ENCODE measurements around the gene FASLG. TPM values are rescaled to one million over a fixed set of nuclear protein-coding genes. Genes with fewer than 3 reads are reported as not detected.
A peak's percentile ranks its signal among the peaks of the same experiment; 100 is the strongest.

Gene FASLG
- total and polyA plus RNA-seq, 2 experiments from 2014 or later: not detected

DNA sequence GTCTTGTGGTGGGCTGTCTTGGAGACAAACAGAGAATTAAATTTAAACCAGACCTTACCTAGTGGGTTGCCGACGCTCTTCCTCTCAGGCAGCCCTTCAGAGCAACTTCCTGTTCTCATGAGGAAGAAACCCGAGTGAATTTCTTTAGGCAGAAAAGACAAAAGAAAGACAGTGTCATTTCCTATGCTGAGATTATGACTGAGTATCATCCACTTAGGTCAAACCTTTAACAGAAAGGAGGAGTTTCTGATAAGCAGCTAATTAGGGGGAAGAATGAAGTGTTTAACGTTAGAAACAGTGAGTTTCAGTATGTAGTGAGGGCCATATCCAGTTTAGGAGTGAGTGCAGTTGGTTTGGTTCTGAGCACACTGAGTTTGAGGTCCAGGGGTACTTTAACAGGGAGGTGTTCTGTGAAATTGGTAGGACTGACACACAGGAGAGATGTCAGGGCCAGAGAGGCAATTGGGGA is 38.7 kb downstream of the FASLG start:
- no peak overlapping the region for H3K27ac ChIP-seq
- no peaks in the 10 kb centered on the region for H3K27me3 ChIP-seq
- no peak overlapping the region for H3K4me3 ChIP-seq
- TF ChIP-seq CTCF (IDR thresholded peaks at IDR 0.05; ENCODE audit: low read depth, low read length): no peak
- H3K9me3 ChIP-seq (ENCODE audit: low read depth): no peaks in the 10 kb centered on the region
- H3K4me1 ChIP-seq (ENCODE audit: low read depth): peaks cover 4% of the 10 kb centered on the region
- H3K36me3 ChIP-seq: no peaks in the 10 kb centered on the region
- DNase-seq (ENCODE audit: low read depth in 1 of 2, low spot score in 1 of 2): no peak

DNA sequence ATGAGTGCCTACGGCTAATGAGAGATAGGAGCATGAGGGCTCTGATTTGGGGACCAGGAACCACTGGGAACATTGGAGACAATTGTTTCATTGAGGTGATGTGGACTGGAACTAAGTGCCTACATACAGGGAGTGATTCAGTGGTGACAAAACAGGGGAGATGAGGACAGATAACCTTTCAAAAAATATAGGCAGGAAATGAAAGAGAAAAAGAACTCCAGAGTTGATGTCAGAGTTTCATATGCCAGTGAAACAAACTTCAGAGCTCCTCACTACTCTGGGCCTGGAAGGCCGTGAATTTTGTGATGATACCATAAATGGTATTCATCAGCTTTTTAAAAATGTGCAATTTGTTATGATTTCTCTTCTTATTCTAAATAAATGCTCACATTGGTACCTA is 39.3 kb downstream of the FASLG start:
- no peaks in the 10 kb centered on the region for H3K9me3 ChIP-seq (ENCODE audit: low read depth)

DNA sequence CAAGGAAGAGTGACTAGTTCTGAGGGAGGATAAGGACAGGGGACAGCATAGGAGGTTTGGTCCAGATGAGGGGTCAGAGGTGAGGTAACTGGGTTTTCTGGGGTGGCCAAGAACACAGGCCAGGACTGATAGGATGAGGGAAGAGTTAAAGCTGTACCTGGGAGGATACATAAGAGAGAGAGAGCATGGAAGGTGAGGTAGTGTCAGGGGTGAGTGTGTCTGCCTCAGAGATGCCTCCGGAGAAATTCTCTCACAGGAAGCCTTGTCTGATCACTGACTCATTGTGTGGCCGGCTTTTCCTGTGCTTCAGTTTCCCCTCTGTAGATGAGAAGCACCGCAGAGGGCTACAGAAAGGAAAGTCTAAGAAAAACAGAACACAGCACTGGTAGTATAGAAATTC is 40.2 kb downstream of the FASLG start:
- DNase-seq (ENCODE audit: low read depth in 1 of 2, low spot score in 1 of 2): peak in 1 of 2 donors; percentile 66
- no peak overlapping the region for H3K27ac ChIP-seq
- no peaks in the 10 kb centered on the region for H3K9me3 ChIP-seq (ENCODE audit: low read depth)
- no peaks in the 10 kb centered on the region for H3K36me3 ChIP-seq
- no peak overlapping the region for H3K4me3 ChIP-seq
- H3K4me1 ChIP-seq (ENCODE audit: low read depth): peaks cover 4% of the 10 kb centered on the region
- no peaks in the 10 kb centered on the region for H3K27me3 ChIP-seq
- TF ChIP-seq CTCF (IDR thresholded peaks at IDR 0.05; ENCODE audit: low read depth, low read length): no peak

More for the DNA sequence above, 39.3 kb downstream of the FASLG start:
- Histone ChIP-seq H3K36me3 (no peaks in the 10 kb centered on the region), H3K27ac (no peak overlapping the region), H3K27me3 (no peaks in the 10 kb centered on the region), H3K4me3 (no peak overlapping the region), H3K4me1 (ENCODE audit: low read depth) (peaks cover 4% of the 10 kb centered on the region)
- no peak for TF ChIP-seq CTCF (IDR thresholded peaks at IDR 0.05; ENCODE audit: low read depth, low read length)
- DNase-seq (ENCODE audit: low read depth in 1 of 2, low spot score in 1 of 2): no peak

GRCh38 chr1:172699695-172700227 is 40.9 kb downstream of the FASLG start:
- Histone ChIP-seq H3K9me3 (ENCODE audit: low read depth) (no peaks in the 10 kb centered on the region), H3K4me3 (no peak overlapping the region), H3K27ac (peak overlapping the region; percentile 67), H3K36me3 (no peaks in the 10 kb centered on the region), H3K4me1 (ENCODE audit: low read depth) (peaks cover 4% of the 10 kb centered on the region), H3K27me3 (no peaks in the 10 kb centered on the region)
- no peak for TF ChIP-seq CTCF (IDR thresholded peaks at IDR 0.05; ENCODE audit: low read depth, low read length)
- DNase-seq (ENCODE audit: low read depth in 1 of 2, low spot score in 1 of 2): peak in 1 of 2 donors; percentile 60

DNA sequence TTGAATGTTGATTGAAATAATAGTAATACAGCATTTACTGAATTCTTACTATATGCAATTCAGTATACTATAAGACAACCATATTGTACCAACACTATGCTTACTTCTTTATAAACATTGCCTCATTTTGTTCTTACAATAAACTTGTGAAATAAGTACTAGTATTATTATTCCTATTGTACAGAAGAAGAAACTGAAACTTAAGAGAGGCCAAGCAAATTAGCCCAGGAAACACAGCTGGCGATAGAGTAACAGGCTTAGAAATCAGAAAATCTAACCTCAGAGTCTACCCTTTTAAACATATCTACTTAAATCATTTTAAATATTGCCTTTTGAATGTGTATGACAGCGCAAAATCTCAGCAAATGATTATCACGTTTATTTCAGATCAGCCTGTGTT is 41.7 kb downstream of the FASLG start:
- no peak for TF ChIP-seq CTCF (IDR thresholded peaks at IDR 0.05; ENCODE audit: low read depth, low read length)
- Histone ChIP-seq H3K27ac (no peak overlapping the region), H3K36me3 (no peaks in the 10 kb centered on the region), H3K9me3 (ENCODE audit: low read depth) (no peaks in the 10 kb centered on the region), H3K4me1 (ENCODE audit: low read depth) (peaks cover 4% of the 10 kb centered on the region), H3K4me3 (no peak overlapping the region), H3K27me3 (no peaks in the 10 kb centered on the region)
- DNase-seq (ENCODE audit: low read depth in 1 of 2, low spot score in 1 of 2): no peak
